Measurements from ENCODE around the gene RAET1E. TPM values are rescaled to one million over a fixed set of nuclear protein-coding genes. Genes with fewer than 3 reads are reported as not detected.
"Not testable (repeated sequence)": the region's sequence is repeated elsewhere in the genome, so short reads cannot be mapped to it uniquely, and the experiment has no call there.

Gene RAET1E
- total RNA-seq, 1 donor from 2014 or later, result 0.19 TPM

- Histone ChIP-seq H3K9me3 (replicated peaks) (peaks cover 12% of the 10 kb centered on the region), H3K4me3 (no peak overlapping the region), H3K4me1 (peaks cover 13% of the 10 kb centered on the region), H3K27me3 (ENCODE audit: low read depth) (no peaks in the 10 kb centered on the region), H3K27ac (replicated peaks) (no peak overlapping the region), H3K36me3 (no peaks in the 10 kb centered on the region)
- intact Hi-C loops (cut with micrococcal nuclease), result no loop called here
- TF ChIP-seq CTCF (IDR thresholded peaks at IDR 0.05; ENCODE audit: borderline replicate concordance), result no peak
- no peak for DNase-seq
Observed at GRCh38 chr6:149909701-149910470, 12.0 kb upstream of the RAET1E start.

GRCh38 chr6:149908480-149908879, 10.6 kb upstream of the RAET1E start:
- peaks cover 13% of the 10 kb centered on the region for H3K4me1 ChIP-seq
- H3K27ac ChIP-seq (replicated peaks); H3K36me3 ChIP-seq; intact Hi-C loops (cut with micrococcal nuclease); DNase-seq; H3K27me3 ChIP-seq (ENCODE audit: low read depth); H3K4me3 ChIP-seq: not testable (repeated sequence)
- H3K9me3 ChIP-seq (replicated peaks), result peaks cover 12% of the 10 kb centered on the region

GRCh38 chr6:149907317-149907716, 9.4 kb upstream of the RAET1E start:
- DNase-seq, result no peak

GRCh38 chr6:149906405-149906804, 8.5 kb upstream of the RAET1E start:
- no peak for TF ChIP-seq CTCF (IDR thresholded peaks at IDR 0.05; ENCODE audit: borderline replicate concordance)
- no peak for DNase-seq
- intact Hi-C loops (cut with micrococcal nuclease), result no loop called here

More at GRCh38 chr6:149907317-149907716, 9.4 kb upstream of the RAET1E start:
- H3K27me3 ChIP-seq (ENCODE audit: low read depth), result no peaks in the 10 kb centered on the region
- no peak overlapping the region for H3K4me3 ChIP-seq
- TF ChIP-seq CTCF (IDR thresholded peaks at IDR 0.05; ENCODE audit: borderline replicate concordance), result no peak
- no peak overlapping the region for H3K27ac ChIP-seq (replicated peaks)
- H3K9me3 ChIP-seq (replicated peaks), result peaks cover 12% of the 10 kb centered on the region
- H3K36me3 ChIP-seq, result no peaks in the 10 kb centered on the region
- peaks cover 13% of the 10 kb centered on the region for H3K4me1 ChIP-seq
- intact Hi-C loops (cut with micrococcal nuclease), result no loop called here

GRCh38 chr6:149905911-149906371, 8.0 kb upstream of the RAET1E start:
- intact Hi-C loops (cut with micrococcal nuclease), result no loop called here
- no peak for DNase-seq
- no peak for TF ChIP-seq CTCF (IDR thresholded peaks at IDR 0.05; ENCODE audit: borderline replicate concordance)
- H3K4me1 ChIP-seq, result peaks cover 13% of the 10 kb centered on the region
- no peak overlapping the region for H3K27ac ChIP-seq (replicated peaks)
- peaks cover 12% of the 10 kb centered on the region for H3K9me3 ChIP-seq (replicated peaks)
- H3K4me3 ChIP-seq, result no peak overlapping the region
- no peaks in the 10 kb centered on the region for H3K36me3 ChIP-seq
- no peaks in the 10 kb centered on the region for H3K27me3 ChIP-seq (ENCODE audit: low read depth)

More at GRCh38 chr6:149906405-149906804, 8.5 kb upstream of the RAET1E start:
- Histone ChIP-seq H3K9me3 (replicated peaks) (peaks cover 12% of the 10 kb centered on the region), H3K4me3 (no peak overlapping the region), H3K4me1 (peaks cover 13% of the 10 kb centered on the region), H3K27ac (replicated peaks) (no peak overlapping the region), H3K27me3 (ENCODE audit: low read depth) (no peaks in the 10 kb centered on the region), H3K36me3 (no peaks in the 10 kb centered on the region)

GRCh38 chr6:149905371-149905910, 7.5 kb upstream of the RAET1E start:
- H3K9me3 ChIP-seq (replicated peaks), result peaks cover 12% of the 10 kb centered on the region
- no peak for DNase-seq
- H3K4me1 ChIP-seq, result peaks cover 13% of the 10 kb centered on the region
- H3K27ac ChIP-seq (replicated peaks), result no peak overlapping the region
- intact Hi-C loops (cut with micrococcal nuclease), result no loop called here
- H3K36me3 ChIP-seq, result no peaks in the 10 kb centered on the region
- H3K4me3 ChIP-seq, result no peak overlapping the region
- no peak for TF ChIP-seq CTCF (IDR thresholded peaks at IDR 0.05; ENCODE audit: borderline replicate concordance)
- H3K27me3 ChIP-seq (ENCODE audit: low read depth), result no peaks in the 10 kb centered on the region
